Measurements from ENCODE around the gene TRMT61A.

Gene TRMT61A

GRCh38 chr14:103568952-103569351 lies 40.0 kb downstream of the TRMT61A start:
- Histone ChIP-seq H3K4me2 (ENCODE audit: low read depth, low read length, poor library complexity, severe bottlenecking) (no peak overlapping the region), H3K36me3 (ENCODE audit: low read length) (no peaks in the 10 kb centered on the region; the same call in 1 of the 2 replicates), H3K9ac (ENCODE audit: low read length) (no peak overlapping the region), H2AFZ (ENCODE audit: low read depth, low read length, severe bottlenecking) (no peak overlapping the region), H4K20me1 (ENCODE audit: low read depth, low read length) (no peaks in the 10 kb centered on the region), H3K79me2 (ENCODE audit: insufficient read depth, low read length) (peaks cover 54% of the 10 kb centered on the region), H3K4me3 (ENCODE audit: insufficient read depth, low read length, poor library complexity, severe bottlenecking) (no peak overlapping the region), H3K27ac (ENCODE audit: low read depth, low read length) (no peak overlapping the region), H3K9me2 (replicated peaks; ENCODE audit: insufficient read depth, low read length) (no peaks in the 10 kb centered on the region), H3K27me3 (ENCODE audit: low read length) (no peaks in the 10 kb centered on the region), H3K9me3 (ENCODE audit: insufficient read depth, low read length) (no peaks in the 10 kb centered on the region), H3F3A (ENCODE audit: insufficient read depth) (0 out of 2 replicates have a peak, but pooled peaks cover 5% of the 10 kb centered on the region)
- TF ChIP-seq EZH2phosphoT487 (conservative IDR thresholded peaks at IDR 0.05; ENCODE audit: low read length), result no peak
- TF ChIP-seq CTCF (IDR thresholded peaks at IDR 0.05; ENCODE audit: insufficient read depth, low read length, poor library complexity, severe bottlenecking), result no peak

- H3K27ac ChIP-seq (ENCODE audit: low read depth, low read length), result no peak overlapping the region
- no peak for TF ChIP-seq EZH2phosphoT487 (conservative IDR thresholded peaks at IDR 0.05; ENCODE audit: low read length)
- no peak for TF ChIP-seq CTCF (IDR thresholded peaks at IDR 0.05; ENCODE audit: insufficient read depth, low read length, poor library complexity, severe bottlenecking)
- no peak overlapping the region for H2AFZ ChIP-seq (ENCODE audit: low read depth, low read length, severe bottlenecking)
- H3K4me3 ChIP-seq (ENCODE audit: insufficient read depth, low read length, poor library complexity, severe bottlenecking), result no peak overlapping the region
- no peaks in the 10 kb centered on the region for H3K27me3 ChIP-seq (ENCODE audit: low read length)
- H3K4me2 ChIP-seq (ENCODE audit: low read depth, low read length, poor library complexity, severe bottlenecking), result no peak overlapping the region
- H3K9me3 ChIP-seq (ENCODE audit: insufficient read depth, low read length), result no peaks in the 10 kb centered on the region
- H4K20me1 ChIP-seq (ENCODE audit: low read depth, low read length), result no peaks in the 10 kb centered on the region
- H3K79me2 ChIP-seq (ENCODE audit: insufficient read depth, low read length), result peaks cover 49% of the 10 kb centered on the region
- H3F3A ChIP-seq (ENCODE audit: insufficient read depth), result 0 out of 2 replicates have a peak, but pooled peaks cover 5% of the 10 kb centered on the region
- H3K9me2 ChIP-seq (replicated peaks; ENCODE audit: insufficient read depth, low read length), result no peaks in the 10 kb centered on the region
- H3K36me3 ChIP-seq (ENCODE audit: low read length), result no peaks in the 10 kb centered on the region; the same call in 1 of the 2 replicates
- H3K9ac ChIP-seq (ENCODE audit: low read length), result no peak overlapping the region
These were observed 40.4 kb downstream of the TRMT61A start for GRCh38 chr14:103569408-103569807.

GRCh38 chr14:103574104-103574503 lies 45.1 kb downstream of the TRMT61A start:
- H3F3A ChIP-seq (ENCODE audit: insufficient read depth), result 0 out of 2 replicates have a peak, but pooled peaks cover 5% of the 10 kb centered on the region
- H3K27me3 ChIP-seq (ENCODE audit: low read length), result no peaks in the 10 kb centered on the region
- H3K36me3 ChIP-seq (ENCODE audit: low read length), result no peaks in the 10 kb centered on the region; the same call in 1 of the 2 replicates
- no peaks in the 10 kb centered on the region for H4K20me1 ChIP-seq (ENCODE audit: low read depth, low read length)
- no peaks in the 10 kb centered on the region for H3K9me2 ChIP-seq (replicated peaks; ENCODE audit: insufficient read depth, low read length)
- H3K9me3 ChIP-seq (ENCODE audit: insufficient read depth, low read length), result no peaks in the 10 kb centered on the region
- peaks cover 9% of the 10 kb centered on the region for H3K79me2 ChIP-seq (ENCODE audit: insufficient read depth, low read length)
- H2AFZ ChIP-seq (ENCODE audit: low read depth, low read length, severe bottlenecking), result no peak overlapping the region
- H3K9ac ChIP-seq (ENCODE audit: low read length), result no peak overlapping the region
- no peak overlapping the region for H3K4me2 ChIP-seq (ENCODE audit: low read depth, low read length, poor library complexity, severe bottlenecking)
- no peak overlapping the region for H3K4me3 ChIP-seq (ENCODE audit: insufficient read depth, low read length, poor library complexity, severe bottlenecking)
- TF ChIP-seq CTCF (IDR thresholded peaks at IDR 0.05; ENCODE audit: insufficient read depth, low read length, poor library complexity, severe bottlenecking) (no peak), EZH2phosphoT487 (conservative IDR thresholded peaks at IDR 0.05; ENCODE audit: low read length) (no peak)
- H3K27ac ChIP-seq (ENCODE audit: low read depth, low read length), result no peak overlapping the region

All from SU-DHL-6 (cell line).